HG02610 (cell line): Measurements from ENCODE around the gene SASS6.
"Not testable (repeated sequence)": the region's sequence is repeated elsewhere in the genome, so short reads cannot be mapped to it uniquely, and the experiment has no call there.

Source experiments
- ATAC-seq: cut with Tn5 transposase; IDR thresholded peaks from one replicate; pipeline ENCODE4 v1.9.1; 2021; ENCODE audit warnings: mild to moderate bottlenecking, moderate library complexity; ENCODE audit not compliant: unreplicated experiment

SASS6 gene

GRCh38 chr1:100050139-100050538 is 82.6 kb downstream of the SASS6 start:
- no peak for ATAC-seq

- not testable (repeated sequence) for ATAC-seq
Observed at GRCh38 chr1:100047235-100047708, 85.5 kb downstream of the SASS6 start.

DNA sequence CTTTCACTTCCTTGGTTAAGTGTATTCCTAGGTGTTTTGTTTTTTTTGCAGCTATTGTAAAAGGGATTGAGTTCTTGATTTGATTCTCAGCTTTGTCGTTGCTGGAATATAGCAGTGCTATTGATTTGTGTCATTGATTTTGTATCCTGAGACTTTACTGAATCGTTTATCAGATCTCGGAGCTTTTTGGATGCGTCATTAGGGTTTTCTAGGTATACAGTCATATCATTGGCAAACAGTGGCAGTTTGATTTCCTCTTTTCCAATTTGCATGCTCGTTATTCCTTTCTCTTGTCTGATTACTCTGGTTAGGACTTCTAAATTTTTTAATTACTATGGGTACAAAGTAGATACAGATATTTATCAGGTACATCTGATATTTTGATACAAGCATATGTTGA is 87.5 kb downstream of the SASS6 start:
- no peak for ATAC-seq

DNA sequence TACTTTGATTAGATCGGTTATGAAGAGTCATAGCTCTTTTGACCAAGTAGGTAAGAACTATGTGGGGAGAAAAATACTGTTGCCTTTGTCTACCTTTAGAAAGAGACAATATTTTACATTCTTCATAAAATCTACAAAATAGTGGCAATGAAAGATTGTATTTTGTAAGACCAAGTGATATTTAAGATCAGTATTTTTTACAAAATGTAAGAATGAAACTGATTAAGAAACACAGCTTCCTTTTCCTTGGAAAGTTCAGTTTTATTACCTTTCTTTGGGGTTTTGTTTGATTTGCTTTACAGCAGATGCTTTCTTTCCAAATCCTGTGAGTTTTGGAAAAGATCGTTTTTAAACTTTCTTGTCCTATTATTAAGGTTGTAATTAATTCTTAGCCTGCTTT is 93.1 kb downstream of the SASS6 start:
- no peak for ATAC-seq

GRCh38 chr1:100038660-100039287 is 94.0 kb downstream of the SASS6 start:
- peak; percentile 60 for ATAC-seq

DNA sequence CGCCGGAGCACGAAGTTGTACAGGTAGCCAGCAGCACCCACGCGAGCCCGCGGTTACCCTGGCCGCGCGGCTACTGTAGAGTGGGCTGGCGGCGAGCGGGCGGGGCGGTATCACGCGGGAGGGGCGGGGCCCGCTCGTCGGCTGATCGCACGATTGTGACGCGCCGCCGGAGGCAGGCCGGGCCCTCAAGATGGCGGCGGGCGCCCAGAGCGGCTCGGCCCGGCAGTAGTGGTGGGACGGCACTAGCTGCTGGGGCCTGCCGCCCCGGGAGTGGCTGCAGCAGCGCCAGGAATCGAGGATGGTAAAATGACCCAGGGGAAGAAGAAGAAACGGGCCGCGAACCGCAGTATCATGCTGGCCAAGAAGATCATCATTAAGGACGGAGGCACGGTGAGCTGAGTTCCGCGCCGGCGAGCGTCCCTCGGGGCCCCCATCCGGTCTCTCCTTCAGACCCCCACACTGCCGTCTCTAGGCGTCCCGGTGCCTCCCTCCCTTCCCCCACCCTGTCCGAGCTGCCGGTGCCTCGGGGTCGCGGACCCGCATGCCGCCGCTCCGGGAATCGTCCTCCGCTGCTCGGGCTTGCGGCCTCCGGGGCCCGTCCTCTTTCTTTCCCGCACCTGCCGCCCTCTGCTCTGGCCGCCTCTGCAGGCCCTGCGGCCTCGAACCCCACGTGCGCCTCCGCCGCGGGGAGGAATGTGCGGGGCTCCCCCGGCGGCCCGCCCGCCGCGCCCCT is 94.6 kb downstream of the SASS6 start:
- peak; percentile 87 for ATAC-seq

DNA sequence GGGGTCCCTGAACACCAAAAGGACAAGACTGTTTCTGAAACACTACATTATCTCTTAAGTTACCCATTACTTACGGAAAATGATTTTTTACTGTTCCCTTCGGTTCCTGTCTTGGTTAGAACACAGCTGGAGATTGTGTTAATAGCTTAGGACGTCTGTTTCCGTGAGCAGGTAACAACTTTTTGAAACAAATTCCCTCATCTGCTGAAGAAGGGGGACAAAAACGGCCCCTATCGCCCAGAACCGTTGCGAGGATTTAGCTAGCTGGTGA is 95.1 kb downstream of the SASS6 start:
- ATAC-seq = no peak

DNA sequence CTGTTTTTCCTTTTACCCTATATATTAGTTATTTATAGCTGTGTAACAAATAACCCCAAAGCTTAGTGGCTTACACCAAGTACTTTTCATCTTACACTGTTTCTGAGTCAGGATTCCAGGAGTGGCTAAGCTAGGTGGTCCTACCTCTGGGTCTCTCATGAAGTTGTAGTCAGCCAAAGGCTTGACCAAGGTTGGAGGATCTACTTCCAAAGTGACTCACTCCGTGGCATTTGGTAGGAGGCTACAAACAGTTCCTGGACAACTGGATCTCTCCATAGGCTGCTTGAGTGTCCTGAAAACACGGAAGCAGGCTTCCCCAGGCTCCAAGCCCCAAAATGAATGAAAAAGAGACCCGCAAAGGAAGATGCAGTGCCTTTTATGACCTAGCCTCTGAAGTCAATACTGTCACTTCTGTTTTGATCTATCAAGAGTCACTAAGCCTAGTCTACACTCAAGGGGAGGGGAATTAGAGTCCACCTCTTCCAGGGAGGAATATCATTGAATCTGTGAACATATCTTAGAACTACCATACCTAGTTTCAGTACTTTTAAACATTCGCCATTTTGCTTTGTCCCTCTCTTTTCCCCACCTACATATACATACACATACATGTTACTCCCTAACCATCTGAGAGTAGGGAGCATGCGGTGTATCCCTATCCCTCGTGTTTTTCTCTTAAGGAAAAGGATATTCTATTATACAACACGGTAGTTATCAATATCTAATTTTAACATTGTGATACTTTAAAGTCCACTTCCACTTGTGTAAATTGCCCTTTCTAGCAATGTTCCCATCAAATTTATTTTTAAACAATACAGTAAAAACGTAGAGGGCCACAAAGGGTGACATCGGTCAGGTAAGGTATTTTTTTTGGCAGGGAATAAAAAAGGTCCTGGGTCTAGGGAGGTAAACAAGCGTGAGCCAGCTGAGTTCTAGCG is 95.7 kb downstream of the SASS6 start:
- ATAC-seq = no peak

GRCh38 chr1:100035214-100035613 is 97.5 kb downstream of the SASS6 start:
- no peak for ATAC-seq

- no peak for ATAC-seq
Observed at GRCh38 chr1:100034470-100034869, 98.3 kb downstream of the SASS6 start.
